Stimulated activated CD4-positive, alpha-beta T cell treated with anti-CD3 and anti-CD28 coated beads, Interleukin-1b, Interleukin-23, amount 100 ng/mL, for 4 hours (primary cell): ENCODE measurements around the gene SLFN12L.
"Not testable (repeated sequence)": the region's sequence is repeated elsewhere in the genome, so short reads cannot be mapped to it uniquely, and the experiment has no call there.

ENCODE experiments used
- DNase-seq, 2 donors: peaks; one replicate each; pipeline ENCODE4 v3.0.0-alpha.2; 2020; ENCODE audit warnings: low read depth in 2 of 2

Gene SLFN12L

DNA sequence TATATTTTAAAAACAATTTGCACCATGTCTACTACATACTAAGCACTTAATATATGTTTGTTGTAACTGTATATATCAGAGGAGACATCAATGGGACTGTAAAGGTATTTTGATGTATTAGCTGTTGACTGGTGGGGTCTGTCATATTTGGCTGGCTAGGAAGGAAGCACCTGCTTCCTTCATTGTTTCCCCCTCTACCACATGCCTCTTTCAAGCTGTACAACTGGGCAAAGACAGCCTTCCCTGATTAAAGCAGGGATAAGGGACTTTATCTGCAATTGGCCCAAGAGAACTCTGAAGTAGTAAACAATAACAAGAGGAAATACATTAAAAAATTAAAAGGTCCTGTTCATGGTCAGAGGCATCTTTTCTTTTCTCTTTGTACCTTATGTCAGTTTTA lies 5.5 kb upstream of the SLFN12L start:
- DNase-seq, result no peak

DNA sequence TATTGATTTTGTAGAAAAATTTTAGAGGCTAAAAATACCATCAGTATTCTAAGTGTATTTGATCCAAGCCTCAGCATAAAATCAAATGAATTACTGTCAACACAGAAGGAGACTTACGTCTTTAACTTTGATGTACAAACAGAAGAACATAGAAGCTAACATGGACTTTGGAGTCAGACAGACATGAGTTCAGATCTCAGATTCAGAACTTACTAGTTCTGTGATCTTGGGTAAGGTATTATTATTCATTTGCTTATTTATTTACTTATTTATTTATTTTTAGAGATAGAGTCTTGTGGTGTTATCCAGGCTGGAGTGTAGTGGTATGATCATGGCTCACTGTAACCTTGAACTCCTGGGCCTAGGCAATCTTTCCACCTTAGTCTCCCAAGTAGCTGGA lies 4.0 kb upstream of the SLFN12L start:
- DNase-seq, result no peak

DNA sequence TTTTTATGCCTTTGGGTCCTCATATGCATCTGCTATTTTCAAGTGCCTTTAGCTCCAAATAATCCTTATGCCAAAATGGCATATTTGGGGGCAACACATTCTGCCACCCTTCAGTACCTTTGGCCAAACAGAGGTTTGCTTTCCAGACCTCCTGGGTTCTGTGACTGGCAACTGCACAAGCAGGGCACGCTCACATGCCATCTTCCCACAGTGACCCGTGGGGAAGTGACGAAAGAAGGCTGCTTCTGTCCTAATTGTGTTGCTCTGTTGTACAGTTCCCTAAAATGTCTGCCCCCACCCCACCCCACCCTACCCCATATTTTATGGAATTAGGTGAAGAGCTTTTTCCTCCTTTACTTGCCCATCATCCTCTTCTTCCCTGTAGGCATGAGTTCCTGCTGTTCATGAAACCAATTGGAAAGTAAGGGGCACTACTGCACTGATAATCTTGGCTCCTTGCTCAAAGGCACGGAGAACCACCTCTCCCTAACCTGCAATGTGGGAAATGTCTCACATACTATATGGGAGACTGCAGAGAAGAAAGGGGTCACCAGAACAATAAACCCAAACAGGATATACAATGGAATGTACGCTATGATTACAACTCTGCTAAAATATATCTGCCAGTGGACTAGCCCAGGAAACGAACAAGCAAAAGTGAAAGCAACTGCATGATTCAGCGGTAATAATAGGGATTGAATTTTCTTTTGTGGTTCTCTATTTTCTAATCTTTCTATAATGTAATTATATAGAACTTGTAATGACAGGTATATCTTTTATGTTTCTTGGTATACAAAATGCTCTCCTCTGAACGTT lies 3.3 kb upstream of the SLFN12L start:
- DNase-seq, result no peak

GRCh38 chr17:35539659-35540026 lies 2.2 kb upstream of the SLFN12L start:
- DNase-seq, result no peak

DNA sequence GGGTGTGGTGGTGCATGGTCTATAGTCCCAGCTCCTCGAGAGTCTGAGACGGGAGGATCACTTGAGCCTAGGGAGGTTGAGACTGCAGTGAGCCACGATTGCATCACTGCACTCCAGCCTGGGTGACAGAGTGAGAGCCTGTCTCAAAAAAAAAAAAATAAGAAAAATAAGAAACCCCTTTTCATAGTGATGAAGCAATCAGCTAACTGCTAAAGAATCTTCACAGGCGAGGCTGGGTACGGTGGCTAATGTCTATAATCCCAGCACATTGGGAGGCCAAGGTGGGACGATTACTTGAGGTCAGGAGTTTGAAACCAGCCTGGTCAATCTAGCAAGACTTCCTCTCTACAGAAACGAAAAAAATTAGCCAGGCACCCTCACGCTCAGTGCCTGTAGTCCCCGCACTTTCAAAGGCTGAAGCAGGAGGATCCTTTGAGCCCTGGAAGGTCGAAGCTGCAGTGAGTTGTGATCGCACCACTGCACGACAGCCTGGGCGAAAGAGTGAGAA lies 760 bp downstream of the SLFN12L start:
- no peak for DNase-seq

DNA sequence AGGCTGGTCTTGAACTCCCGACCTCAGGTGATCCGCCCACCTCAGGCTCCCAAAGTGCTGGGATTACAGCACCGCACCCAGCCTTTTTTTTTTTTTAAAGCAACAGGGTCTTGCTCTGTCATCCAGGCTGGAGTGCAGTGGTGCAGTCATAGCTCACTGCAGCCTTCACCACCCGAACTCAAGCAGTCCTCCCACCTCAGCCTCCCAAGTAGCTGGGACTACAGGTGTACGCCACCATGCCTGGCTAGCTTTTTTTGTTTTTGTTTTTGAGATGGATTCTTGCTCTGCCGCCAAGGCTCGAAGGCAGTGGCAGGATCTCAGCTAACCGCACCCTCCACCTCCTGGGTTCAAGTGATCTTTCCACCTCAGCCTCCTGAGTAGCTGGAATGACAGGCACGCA lies 2.1 kb downstream of the SLFN12L start:
- not testable (repeated sequence) for DNase-seq

DNA sequence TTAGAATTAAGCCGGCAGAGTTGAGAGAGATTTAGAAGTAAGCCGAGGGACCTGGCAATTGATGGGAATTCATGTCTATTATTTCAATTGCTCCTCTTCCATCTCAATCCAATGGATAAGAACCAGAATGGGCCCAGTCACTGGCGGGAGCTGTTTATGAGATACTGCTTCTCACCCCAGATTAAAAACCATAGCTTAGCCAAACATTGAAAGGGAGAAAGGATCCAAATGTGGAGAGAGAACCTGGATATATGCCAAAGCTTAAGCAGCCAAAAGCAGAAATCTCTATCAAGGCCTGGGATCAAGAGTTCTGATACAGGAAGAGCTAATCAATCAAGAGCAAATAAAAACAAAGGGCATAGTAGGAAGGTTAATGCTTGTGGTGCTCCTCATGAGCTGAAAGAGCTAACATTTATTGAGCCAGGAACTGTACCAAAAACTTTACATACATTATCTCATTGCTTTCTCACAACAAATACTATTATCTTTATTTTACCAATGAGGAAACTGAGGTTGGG lies 2.8 kb downstream of the SLFN12L start:
- DNase-seq, result no peak

- DNase-seq, result no peak
Measured at GRCh38 chr17:35531160-35531559, 6.3 kb downstream of the SLFN12L start.

DNA sequence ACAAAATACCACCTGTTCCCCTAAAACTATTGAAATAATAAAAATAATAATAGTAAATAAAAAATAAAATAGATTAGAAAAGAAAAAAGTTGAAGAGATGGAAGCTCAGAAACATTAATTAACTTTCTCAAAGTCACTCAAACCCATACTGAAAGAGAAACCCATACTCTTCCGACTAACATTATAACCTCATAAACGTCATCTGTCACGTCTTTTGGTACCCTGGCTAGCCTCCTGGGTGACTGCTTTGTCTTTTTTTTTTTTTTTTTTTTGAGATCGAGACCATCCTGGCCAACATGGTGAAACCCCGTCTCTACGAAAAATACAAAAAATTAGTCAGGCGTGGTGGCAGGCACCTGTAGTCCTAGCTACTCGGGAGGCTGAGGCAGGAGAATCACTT lies 7.6 kb downstream of the SLFN12L start:
- no peak for DNase-seq

- DNase-seq, result not testable (repeated sequence)
Measured at GRCh38 chr17:35529326-35529725, 8.2 kb downstream of the SLFN12L start.

GRCh38 chr17:35523296-35523695 lies 14.2 kb downstream of the SLFN12L start:
- DNase-seq, result no peak

- DNase-seq, result not testable (repeated sequence)
Measured at GRCh38 chr17:35521654-35522256, 15.7 kb downstream of the SLFN12L start.

- DNase-seq, result no peak
Measured at GRCh38 chr17:35521150-35521549, 16.3 kb downstream of the SLFN12L start.

DNA sequence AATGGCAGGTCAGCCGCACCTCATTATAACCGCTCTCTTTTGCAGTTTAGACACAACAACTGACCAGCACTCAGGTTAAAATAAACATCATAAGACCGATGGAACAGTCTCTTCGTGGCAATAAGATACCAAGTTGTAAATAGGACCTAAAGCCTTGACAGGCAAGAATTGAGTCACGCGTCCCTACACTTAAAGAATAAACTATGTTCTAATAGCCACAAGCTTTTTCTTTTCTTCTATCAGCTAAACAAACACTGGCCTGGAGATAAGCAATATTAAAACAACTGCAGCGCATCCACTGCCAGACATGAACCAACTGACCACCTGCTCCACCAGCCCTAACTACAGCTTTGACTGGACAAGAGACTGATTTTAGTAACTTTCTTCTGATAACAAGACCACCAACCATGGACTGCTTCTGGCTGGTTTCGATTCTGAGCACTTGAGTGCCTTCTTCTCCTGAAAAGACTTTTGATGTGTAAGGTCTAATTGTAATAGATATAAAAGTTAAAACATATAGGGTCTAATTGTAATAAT lies 17.5 kb downstream of the SLFN12L start:
- DNase-seq, result no peak

- no peak for DNase-seq
Measured at GRCh38 chr17:35519439-35519838, 18.0 kb downstream of the SLFN12L start.

GRCh38 chr17:35518431-35518830 lies 19.0 kb downstream of the SLFN12L start:
- not testable (repeated sequence) for DNase-seq

DNA sequence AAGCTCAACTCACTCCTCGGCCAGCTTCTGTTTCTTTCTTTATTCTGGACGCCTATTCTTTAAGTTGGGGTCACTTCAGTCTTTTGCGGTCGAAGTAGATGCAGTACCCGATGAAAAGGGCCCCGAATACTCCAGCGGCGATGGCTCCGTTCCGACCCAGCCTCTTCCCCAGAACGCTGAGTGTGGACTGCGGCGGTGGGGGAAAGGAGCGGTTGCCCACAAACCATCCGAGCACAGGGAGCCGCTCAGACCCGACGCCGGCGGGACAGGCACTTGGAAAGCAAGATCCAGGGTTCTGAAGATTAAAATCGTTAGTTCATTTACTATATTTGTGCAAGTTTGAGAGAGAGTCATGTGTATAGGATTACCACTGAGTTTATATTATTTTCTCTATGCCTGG lies 22.5 kb downstream of the SLFN12L start:
- no peak for DNase-seq

DNA sequence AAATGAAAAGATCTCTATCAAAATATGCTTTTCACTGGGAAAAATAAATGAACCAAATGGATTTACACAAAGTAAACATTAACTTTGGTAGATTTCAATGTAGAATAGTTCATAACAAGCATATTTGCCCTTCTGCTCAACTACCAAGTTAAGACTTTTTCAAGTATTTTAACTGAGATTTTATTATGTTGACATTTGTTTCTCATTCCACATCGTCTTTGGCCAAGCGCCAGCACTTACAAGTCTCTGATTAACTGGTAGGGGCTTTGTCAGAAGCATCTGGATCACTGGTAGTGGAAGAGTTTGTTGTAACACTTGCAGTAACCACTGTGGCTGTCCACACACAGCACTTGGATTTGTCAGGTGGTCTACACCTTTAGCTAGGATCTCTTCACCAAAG lies 22.9 kb downstream of the SLFN12L start:
- DNase-seq, result no peak

- no peak for DNase-seq
Measured at GRCh38 chr17:35510052-35510451, 27.4 kb downstream of the SLFN12L start.

DNA sequence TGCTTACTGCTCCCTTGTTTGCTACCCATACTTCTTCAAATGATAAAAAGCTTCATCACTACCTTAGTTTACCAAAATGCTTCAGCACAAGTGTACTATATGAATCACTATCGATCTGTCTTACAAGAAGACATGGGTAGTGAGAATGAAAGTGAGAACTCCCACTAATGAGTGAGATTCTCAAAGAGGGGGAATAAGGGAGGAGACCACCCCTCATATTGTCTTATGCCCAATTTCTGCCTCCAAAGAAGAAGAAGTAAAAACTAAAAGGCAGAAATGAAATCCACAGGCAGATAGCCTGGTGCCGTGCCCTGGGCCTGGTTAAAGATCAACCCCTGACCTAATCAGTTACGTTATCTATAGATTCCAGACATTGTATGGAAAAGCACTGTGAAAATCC lies 29.8 kb downstream of the SLFN12L start:
- DNase-seq, result not testable (repeated sequence)

GRCh38 chr17:35499548-35499947 lies 37.9 kb downstream of the SLFN12L start:
- no peak for DNase-seq

DNA sequence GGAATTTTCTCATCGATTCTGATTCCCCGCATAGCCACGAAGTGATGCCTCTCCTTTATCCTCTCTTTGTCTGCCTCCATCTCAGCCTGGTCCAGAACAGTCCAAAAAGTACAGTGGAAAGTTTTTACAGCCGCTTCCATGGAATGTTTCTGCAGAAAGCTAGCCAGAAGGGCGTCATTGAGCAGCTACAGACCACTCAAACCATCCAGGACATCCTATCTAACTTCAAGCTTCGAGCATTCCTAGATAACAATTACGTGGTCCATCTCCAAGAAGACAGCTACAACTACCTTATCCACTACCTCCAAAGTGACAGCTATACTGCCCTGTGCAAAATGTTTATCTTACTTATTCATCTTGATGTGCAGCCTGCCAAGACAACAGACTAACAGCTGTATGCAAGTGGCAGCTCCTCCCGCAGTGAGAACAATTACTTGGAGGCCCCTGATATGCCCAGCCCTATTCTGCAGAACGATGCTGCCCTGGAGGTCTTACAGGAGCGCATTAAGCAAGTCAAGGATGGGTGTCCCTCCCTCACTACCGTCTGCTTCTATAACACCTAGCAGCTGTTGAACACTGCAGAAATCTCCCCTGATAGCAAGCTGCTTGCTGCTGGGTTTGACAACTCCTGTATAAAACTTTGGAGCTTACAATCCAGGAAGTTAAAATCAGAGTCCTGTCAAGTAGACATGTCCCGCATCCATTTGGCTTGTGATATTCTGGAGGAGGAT lies 38.9 kb downstream of the SLFN12L start:
- DNase-seq, result no peak
